Peyer's patch (tissue), 4 donors: Measurements from ENCODE around the gene C4orf50. TPM values are rescaled to one million over a fixed set of nuclear protein-coding genes. Genes with fewer than 3 reads are reported as not detected.

Experiments used
- DNase-seq, 3 donors: peaks; one replicate each; pipeline ENCODE4 v3.0.0-alpha.2; 2017 to 2019
- H3K27ac ChIP-seq, 4 donors: fragments of 200-600 bp; sonication (generic); one replicate each; pipeline ENCODE4 v1.5.1; 2016 to 2019
- H3K27me3 ChIP-seq, 2 donors: fragments of 200-600 bp; sonication (generic); one replicate each; pipeline ENCODE4 v1.5.1; 2019
- H3K36me3 ChIP-seq, 3 donors: fragments of 200-600 bp; sonication (generic); one replicate each; pipeline ENCODE4 v1.5.1; 2016 to 2019
- H3K4me1 ChIP-seq, 4 donors: fragments of 200-600 bp; sonication (generic); one replicate each; pipeline ENCODE4 v1.5.1; 2016 to 2019
- H3K4me3 ChIP-seq, 4 donors: fragments of 200-600 bp; sonication (generic); 1 replicate in 3 of 4; 2 replicates in 1 of 4; pipeline ENCODE4 v1.5.1; 2016 to 2019; ENCODE audit warnings: mild to moderate bottlenecking in 1 of 4
- H3K9me3 ChIP-seq, 4 donors: fragments of 200-600 bp; sonication (generic); one replicate each; pipeline ENCODE4 v1.5.1; 2016 to 2019; ENCODE audit warnings: mild to moderate bottlenecking in 1 of 4
- POLR2A ChIP-seq, 2 donors: fragments of 450-650 bp; IDR thresholded peaks; one replicate each; pipeline ENCODE4 v1.5.1; 2017; ENCODE audit warnings: antibody characterized with exemption in 2 of 2, mild to moderate bottlenecking in 2 of 2, moderate library complexity in 2 of 2
- total RNA-seq, 4 donors: library from RNA; depleted of rRNA; stranded (reverse); fragments of >200 nt; gene quantifications; one replicate each; pipeline ENCODE4 v1.1.0, GENCODE V29; 2016
- TF ChIP-seq, protein P1 (sequence below), 6 experiments: fragments of 450-650 bp in 4 of 6; fragments of 200-600 bp in 2 of 6; sonication (generic) in 1 of 6; IDR thresholded peaks; one replicate each; pipeline ENCODE4 v1.5.1; 2017 to 2019; ENCODE audit warnings: antibody characterized with exemption in 6 of 6, mild to moderate bottlenecking in 3 of 6, moderate library complexity in 1 of 6

The C4orf50 gene
- total RNA-seq, 4 donors from 2014 or later, result 0.19 to 0.83 (median 0.40) TPM; not detected in 1

DNA sequence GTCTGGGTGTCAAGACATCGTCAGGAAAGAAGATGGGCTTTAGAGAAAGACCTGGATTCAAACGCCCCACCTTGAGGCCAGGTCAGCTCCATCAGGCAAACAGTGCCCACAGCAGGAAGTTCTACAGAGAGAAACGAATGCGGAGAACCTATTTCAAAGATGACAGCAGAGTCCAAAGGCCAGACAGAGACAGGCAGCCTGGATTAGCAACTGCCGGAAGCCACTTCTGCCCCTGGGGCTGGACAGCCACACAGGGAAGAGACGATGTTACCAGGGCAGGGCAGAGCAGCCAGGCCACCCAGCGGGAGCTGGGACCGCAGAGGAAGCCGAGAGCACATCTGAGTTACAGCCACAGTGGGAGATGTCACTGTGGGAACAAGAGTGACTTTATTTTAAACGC lies 1.2 kb downstream of the C4orf50 start:
- Histone ChIP-seq H3K36me3 (no peaks in the 10 kb centered on the region), H3K27me3 (no peaks in the 10 kb centered on the region), H3K9me3 (no peaks in the 10 kb centered on the region), H3K4me1 (no peaks in the 10 kb centered on the region), H3K27ac (no peak overlapping the region), H3K4me3 (no peak overlapping the region)
- TF ChIP-seq, protein P1, sequence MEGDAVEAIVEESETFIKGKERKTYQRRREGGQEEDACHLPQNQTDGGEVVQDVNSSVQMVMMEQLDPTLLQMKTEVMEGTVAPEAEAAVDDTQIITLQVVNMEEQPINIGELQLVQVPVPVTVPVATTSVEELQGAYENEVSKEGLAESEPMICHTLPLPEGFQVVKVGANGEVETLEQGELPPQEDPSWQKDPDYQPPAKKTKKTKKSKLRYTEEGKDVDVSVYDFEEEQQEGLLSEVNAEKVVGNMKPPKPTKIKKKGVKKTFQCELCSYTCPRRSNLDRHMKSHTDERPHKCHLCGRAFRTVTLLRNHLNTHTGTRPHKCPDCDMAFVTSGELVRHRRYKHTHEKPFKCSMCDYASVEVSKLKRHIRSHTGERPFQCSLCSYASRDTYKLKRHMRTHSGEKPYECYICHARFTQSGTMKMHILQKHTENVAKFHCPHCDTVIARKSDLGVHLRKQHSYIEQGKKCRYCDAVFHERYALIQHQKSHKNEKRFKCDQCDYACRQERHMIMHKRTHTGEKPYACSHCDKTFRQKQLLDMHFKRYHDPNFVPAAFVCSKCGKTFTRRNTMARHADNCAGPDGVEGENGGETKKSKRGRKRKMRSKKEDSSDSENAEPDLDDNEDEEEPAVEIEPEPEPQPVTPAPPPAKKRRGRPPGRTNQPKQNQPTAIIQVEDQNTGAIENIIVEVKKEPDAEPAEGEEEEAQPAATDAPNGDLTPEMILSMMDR (IDR thresholded peaks at IDR 0.05), result no peak
- no peak for TF ChIP-seq POLR2A (IDR thresholded peaks at IDR 0.05)
- DNase-seq, result no peak

- no peaks in the 10 kb centered on the region for H3K27me3 ChIP-seq
- H3K9me3 ChIP-seq, result no peaks in the 10 kb centered on the region
- no peak for TF ChIP-seq POLR2A (IDR thresholded peaks at IDR 0.05)
- TF ChIP-seq, protein P1 (IDR thresholded peaks at IDR 0.05), result no peak
- DNase-seq, result no peak
- H3K4me1 ChIP-seq, result no peaks in the 10 kb centered on the region
- no peak overlapping the region for H3K4me3 ChIP-seq
- no peak overlapping the region for H3K27ac ChIP-seq
- H3K36me3 ChIP-seq, result no peaks in the 10 kb centered on the region
Observed at GRCh38 chr4:6013564-6013963, 4.7 kb downstream of the C4orf50 start.

GRCh38 chr4:6012200-6012599 lies 6.0 kb downstream of the C4orf50 start:
- no peak for DNase-seq
- TF ChIP-seq POLR2A (IDR thresholded peaks at IDR 0.05), result no peak
- TF ChIP-seq, protein P1 (IDR thresholded peaks at IDR 0.05), result no peak
- H3K27me3 ChIP-seq, result no peaks in the 10 kb centered on the region

DNA sequence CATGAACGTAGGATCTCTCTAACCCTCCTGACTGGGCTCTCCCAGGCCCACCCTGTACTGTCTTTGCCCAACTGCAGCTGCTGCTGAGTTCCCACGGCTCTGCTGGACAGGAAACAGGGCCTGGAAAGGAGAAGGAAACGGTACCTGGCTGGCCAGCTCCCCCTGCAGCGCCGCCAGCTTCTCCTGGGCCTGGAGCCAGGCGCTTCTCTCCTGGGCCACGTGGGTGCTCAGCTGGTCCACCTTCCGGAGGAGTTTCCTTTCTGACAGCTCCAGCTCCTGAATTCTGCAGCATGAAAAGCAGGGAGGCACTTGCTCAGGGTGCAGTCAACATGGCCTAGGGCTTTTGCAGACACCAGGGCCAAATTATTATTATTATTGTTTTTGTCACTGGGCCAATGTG lies 6.5 kb downstream of the C4orf50 start:
- TF ChIP-seq POLR2A (IDR thresholded peaks at IDR 0.05), result no peak
- TF ChIP-seq, protein P1 (IDR thresholded peaks at IDR 0.05), result no peak
- no peak for DNase-seq
- Histone ChIP-seq H3K27me3 (no peaks in the 10 kb centered on the region), H3K4me3 (no peak overlapping the region), H3K27ac (no peak overlapping the region), H3K36me3 (no peaks in the 10 kb centered on the region), H3K9me3 (no peaks in the 10 kb centered on the region), H3K4me1 (no peaks in the 10 kb centered on the region)

More at GRCh38 chr4:6012200-6012599, 6.0 kb downstream of the C4orf50 start:
- Histone ChIP-seq H3K4me3 (no peak overlapping the region), H3K36me3 (no peaks in the 10 kb centered on the region), H3K27ac (no peak overlapping the region), H3K4me1 (no peaks in the 10 kb centered on the region), H3K9me3 (no peaks in the 10 kb centered on the region)

- no peaks in the 10 kb centered on the region for H3K4me1 ChIP-seq
- H3K27me3 ChIP-seq, result no peaks in the 10 kb centered on the region
- no peak for DNase-seq
- TF ChIP-seq, protein P1 (IDR thresholded peaks at IDR 0.05), result no peak
- no peak for TF ChIP-seq POLR2A (IDR thresholded peaks at IDR 0.05)
- H3K4me3 ChIP-seq, result no peak overlapping the region
- H3K36me3 ChIP-seq, result no peaks in the 10 kb centered on the region
- H3K27ac ChIP-seq, result no peak overlapping the region
- H3K9me3 ChIP-seq, result no peaks in the 10 kb centered on the region
Observed at GRCh38 chr4:6011271-6011671, 7.0 kb downstream of the C4orf50 start.

DNA sequence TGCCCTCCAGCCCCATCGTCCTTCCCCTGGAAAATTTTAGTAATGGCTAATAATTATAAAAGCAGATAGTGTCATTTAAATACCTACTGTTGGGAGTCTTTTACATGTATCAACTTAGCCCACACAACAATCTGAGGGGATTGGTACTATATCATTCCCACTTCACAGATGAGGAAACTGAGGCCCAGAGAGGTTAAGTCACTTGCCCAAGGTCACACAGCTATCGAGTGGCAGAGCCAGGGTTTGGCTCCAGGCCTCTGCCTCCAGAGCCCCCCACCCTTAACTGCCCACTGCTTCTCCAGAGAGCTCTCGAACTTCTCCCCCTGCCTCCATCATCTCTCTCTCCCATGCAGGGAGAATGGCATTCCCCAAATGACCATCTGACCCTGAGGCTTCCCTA lies 7.4 kb downstream of the C4orf50 start:
- H3K9me3 ChIP-seq, result no peaks in the 10 kb centered on the region
- DNase-seq, result no peak
- H3K27me3 ChIP-seq, result no peaks in the 10 kb centered on the region
- H3K4me1 ChIP-seq, result no peaks in the 10 kb centered on the region
- H3K4me3 ChIP-seq, result no peak overlapping the region
- no peaks in the 10 kb centered on the region for H3K36me3 ChIP-seq
- TF ChIP-seq, protein P1 (IDR thresholded peaks at IDR 0.05), result no peak
- TF ChIP-seq POLR2A (IDR thresholded peaks at IDR 0.05), result no peak
- H3K27ac ChIP-seq, result no peak overlapping the region
